GM21619 (cell line): ENCODE data around the gene OSBPL6.
"Not testable (repeated sequence)": the region's sequence is repeated elsewhere in the genome, so short reads cannot be mapped to it uniquely, and the experiment has no call there.

Experiments
- ATAC-seq: cut with Tn5 transposase; IDR thresholded peaks from one replicate; pipeline ENCODE4 v1.9.1; 2021; ENCODE audit not compliant: unreplicated experiment

Gene OSBPL6

DNA sequence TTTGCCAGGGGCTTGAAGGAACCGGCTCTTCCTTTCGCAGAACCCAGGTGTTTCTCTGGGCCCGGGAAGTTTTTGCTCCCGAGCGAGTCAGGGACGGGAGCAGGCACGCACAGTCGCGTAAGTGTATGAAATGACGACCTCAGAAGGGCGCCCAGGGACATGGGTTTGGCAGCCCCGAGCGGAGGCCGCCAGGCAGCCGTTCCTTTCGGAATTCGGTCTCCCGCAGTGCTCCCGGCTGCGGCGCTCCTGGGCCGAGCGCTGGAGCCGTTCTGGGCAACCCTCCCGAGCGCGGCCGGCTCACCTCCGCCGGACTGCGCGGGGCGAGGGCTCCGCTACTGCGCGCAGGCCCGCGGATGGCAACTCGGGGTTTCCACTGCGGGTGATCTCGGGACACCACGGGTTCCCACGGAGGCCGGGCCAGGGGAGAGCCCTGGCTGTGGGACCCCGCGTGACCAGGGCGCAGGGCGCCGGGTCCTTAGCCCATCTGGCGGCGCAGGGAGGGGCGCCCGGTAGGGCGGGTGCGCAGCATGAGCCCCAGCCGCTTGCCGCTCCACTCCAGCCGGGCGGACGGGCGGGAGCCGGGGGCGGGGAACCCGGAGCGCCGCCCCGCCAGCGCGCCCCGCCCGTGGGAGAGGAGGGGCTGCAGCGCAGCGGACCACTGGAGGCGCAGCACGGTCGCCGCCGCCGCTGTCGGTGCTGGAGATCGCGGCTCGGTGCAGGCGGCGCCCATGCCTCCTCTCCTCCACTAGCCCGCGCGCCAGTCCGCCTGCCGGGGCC lies at the start of gene OSBPL6:
TSS of gene OSBPL6 (plus strand) at position 690 of the 777 bp plus-strand sequence. CDS start 111,673 bp downstream, outside the sequence.
- peak; percentile 86 for ATAC-seq

DNA sequence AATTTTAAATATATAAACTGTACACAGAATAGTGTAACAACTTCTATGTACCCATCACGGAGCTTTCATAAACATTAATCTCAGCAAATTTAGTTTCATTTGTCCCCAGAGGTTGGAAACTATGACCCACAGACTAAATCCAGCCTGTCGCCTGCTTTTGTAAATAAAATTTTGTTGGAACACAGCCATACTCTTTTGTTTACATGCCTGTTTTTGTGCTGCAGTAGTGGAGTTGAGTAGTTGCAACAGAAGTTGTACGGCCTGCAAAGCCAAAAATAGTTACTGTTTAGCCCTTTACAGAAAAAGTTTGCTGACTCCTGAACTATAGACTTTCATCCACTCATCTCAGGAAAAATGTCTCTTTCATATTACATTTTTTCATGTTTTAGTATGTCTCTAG lies 42.3 kb upstream of the OSBPL6 start:
- ATAC-seq: no peak

DNA sequence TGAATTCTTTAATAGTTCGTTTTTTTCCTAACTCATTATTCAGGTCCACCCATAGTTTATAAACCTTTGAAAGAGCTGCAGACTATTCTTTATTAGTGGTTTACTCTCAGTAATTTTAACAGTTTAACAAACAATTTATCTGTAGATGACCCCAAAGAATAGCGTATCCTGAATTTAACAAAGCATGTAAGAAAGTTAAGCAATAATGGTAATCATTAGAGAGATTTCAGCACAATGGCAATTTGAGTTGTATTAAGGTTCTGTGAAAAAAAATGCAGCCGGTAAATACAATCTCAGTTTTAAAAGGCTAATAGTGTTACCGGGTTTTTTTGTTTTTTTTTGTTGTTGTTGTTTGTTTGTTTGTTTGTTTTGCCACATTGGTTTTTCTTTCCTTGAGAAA lies 41.8 kb upstream of the OSBPL6 start:
- ATAC-seq: no peak

DNA sequence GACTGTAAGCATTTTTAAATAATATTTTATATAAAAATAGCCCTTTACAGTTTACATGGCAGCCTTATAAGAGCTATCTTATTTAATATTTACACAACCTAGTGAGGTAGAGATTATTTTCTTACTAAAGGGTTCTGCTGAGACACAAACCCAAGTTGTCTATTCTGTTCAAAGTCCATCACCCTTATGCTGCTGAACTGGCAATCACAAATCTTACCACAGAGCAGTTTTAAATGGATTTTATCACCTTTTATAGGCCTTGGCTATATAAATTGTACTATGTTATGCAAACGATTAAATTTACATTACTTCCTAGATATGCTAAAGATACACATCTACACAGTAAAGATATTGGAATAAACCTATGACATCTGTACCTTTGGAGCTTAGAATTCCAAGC lies 41.3 kb upstream of the OSBPL6 start:
- no peak for ATAC-seq

DNA sequence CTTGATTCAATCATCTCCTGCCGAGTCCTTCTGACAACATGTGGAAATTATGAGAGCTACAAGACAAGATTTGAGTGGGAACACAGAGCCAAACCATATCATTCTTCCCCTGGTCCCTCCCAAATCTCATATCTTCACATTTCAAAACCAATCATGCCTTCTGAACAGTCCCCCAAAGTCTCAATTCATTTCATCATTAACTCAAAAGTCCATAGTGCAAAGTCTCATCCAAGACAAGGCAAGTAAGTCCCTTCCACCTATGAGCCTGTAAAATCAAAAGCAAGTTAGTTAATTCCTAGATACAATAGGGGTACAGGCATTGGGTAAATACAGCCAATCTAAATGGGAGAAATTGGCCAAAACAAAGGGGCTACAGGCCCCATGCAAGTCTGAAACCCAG lies 40.4 kb upstream of the OSBPL6 start:
- ATAC-seq: not testable (repeated sequence)

DNA sequence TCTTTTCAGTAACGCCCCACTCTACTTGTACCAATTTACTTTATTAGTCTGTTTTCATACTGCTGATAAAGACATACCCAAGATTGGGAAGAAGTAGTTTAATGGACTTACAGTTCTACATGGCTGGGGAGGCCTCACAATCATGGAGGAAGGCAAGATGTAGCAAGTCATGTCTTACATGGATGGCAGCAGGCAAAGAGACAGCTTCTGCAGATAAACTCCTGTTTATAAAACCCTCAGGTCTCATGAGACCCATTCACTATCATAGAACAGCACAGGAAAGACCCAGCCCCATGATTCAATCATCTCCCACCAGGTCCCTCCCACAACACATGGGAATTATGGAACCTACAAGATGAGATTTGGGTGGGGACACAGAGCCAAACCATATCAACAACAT lies 38.8 kb upstream of the OSBPL6 start:
- no peak for ATAC-seq

DNA sequence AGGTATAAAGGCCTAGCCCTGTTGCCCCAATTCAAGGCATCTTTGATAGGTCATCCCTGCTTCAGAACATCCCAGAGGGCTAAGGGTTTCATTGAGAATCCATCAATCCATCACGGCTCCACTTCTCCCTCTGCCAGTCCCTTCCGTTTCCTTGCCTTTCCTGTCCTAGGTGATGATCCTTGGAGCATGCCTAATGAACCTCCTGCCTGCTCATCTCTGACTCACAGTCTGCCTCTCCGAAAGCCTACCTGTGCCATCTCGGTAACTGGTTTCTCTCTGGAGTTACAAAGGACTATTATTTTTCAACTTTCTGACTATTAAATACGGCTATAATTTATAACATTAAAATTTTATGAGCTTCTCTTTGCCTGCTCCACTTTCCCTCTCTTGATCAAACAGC lies 36.7 kb upstream of the OSBPL6 start:
- no peak for ATAC-seq

DNA sequence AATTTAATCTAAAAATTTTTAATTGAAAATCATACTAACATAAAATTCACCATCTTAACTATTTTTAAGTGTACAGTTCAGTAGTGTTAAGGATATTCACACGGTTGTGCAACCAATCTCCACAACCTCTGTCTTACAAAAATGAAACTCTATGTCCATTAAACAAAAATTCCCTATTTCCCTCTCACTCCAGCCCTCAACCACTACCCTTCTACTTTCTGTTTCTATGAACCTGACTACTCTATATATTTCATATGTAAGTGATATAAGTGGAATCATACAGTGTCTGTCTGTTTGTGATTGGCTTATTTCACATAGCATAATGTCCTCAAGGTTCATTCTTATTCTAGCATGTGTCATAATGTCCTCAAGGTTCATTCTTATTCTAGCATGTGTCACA lies 34.3 kb upstream of the OSBPL6 start:
- ATAC-seq: no peak

DNA sequence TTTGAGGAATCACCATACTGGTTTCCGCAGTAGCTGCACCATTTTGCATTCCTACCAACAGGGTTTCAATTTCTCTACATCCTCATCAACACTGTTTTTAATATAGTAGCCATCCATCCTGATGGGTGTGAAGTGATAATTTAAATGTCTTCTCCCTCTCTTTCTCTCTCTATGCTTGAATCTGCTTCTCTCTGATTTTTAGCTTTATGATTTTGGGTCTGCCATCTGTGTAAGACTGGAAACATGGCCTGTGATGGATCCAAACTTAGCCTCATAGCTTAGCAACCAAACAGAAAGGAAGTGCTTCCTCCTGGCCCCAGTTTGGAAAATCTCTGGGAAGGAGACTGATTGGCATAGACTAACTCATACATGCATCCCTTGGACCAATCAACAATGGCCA lies 33.7 kb upstream of the OSBPL6 start:
- ATAC-seq: no peak

DNA sequence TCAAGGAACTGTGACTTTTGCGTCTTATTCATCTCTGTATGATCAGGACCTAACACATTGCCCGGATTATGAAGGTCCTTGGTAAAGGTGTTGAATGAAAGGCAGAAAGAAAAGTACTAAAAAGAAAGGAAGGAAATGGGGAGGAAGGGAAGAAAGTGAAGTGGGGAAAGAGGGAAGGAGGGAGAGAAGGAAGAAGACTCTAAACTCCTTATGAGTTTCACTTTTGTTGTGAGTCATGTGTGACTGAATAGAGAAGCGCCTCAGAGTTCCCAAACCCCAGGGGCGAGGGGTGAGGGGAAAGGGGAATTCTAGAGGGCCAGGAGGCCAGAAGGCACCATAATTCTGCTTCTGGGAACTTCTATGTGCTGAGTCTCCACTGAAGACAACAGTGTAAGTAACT lies 30.9 kb upstream of the OSBPL6 start:
- ATAC-seq: peak; percentile 47

DNA sequence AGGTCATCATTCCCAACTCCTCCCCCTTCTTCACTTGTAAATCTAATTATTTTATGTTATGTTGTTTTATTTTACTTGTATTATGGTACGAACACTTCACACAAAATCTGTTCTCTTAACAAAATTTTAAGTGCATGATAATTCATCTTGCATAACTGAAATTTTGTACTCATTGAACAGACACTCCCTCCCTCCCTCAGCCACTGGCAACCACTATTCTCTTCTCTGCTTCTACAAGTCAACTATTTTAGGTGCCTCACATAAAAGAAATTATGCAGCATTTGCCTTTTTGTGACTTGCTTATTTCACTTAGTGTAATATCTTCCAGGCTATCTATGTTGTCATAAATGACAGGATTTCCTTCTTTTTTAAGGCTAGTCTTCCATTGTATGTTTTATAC lies 30.4 kb upstream of the OSBPL6 start:
- no peak for ATAC-seq

DNA sequence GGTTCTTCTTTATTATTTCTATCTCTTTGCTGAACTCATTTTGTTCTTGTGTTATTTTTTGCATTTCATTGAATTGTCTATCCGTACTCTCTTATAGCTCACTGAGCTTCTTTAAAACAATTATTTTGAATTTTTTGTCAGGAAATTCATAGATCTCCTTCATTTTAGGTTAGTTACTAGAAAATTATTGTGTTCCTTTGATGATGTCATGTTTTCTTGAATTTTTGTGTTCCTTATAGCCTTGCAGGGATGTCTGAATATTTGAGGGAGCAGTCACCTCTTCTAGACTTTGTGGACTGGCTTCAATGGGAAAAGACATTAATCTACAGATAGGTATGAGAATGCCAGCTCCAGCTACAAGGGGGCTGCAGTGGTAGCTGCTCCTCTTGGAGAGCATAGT lies 20.7 kb upstream of the OSBPL6 start:
- ATAC-seq: no peak

DNA sequence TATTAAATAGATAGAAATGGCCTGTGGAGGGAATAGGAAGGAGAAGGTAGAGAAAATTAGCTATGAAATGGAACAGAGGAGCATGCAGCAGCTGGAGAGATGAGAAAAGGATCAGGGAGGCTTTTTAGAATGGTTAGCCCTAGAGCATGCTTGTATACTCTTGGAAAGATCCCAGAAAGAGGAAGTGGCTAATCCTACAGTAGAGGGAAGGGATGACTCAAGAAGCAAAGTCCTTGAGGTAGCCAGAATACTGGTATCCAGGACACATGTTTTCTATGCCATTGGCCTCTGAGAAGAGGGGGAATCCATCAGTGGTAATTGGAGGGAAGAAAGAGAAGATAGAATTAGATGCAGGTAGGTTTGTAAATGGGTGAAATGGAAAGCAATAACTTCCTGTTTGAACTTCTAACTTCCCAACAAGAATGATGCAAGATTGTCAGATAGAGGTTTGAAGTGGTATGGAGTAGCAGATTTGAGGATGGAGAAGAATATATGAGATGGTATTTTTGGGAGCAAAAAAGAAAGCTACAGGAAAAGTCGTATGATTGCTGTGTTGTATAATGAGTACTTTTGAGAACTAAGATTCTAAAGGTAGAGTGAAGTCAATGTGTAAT lies 17.1 kb upstream of the OSBPL6 start:
- no peak for ATAC-seq

DNA sequence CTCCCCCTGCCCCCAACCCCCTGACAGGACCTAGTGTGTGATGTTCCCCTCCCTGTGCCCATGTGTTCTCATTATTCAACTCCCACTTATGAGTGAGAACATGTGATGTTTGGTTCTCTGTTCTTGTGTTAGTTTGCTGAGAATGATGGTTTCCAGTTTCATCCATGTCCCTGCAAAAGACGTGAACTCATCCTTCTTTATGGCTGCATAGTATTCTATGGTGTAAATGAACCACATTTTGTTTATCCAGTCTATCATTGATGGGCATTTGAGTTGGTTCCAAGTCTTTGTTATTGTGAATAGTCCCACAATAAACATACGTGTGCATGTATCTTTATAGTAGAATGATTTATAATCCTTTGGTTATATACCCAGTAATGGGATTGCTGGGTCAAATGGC lies 13.7 kb upstream of the OSBPL6 start:
- ATAC-seq: not testable (repeated sequence)

DNA sequence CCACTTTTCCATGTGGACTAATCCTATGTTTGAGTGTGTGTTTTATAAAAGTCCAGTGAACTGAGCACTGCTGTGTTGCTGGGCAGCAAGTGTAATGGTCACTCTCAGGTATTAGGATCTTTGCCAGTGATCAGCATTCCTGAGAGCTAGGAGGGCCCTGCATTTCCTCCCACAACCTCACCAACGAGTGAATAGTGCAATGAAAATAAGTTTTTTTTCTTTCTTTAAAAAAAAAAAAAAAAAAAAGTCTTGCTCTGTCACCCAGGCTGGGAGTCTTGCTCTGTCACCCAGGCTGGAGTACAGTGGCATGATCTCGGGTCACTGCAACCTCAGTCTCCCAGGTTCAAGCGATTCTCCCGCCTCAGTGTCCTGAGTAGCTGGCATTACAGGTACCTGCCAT lies 6.5 kb upstream of the OSBPL6 start:
- no peak for ATAC-seq

DNA sequence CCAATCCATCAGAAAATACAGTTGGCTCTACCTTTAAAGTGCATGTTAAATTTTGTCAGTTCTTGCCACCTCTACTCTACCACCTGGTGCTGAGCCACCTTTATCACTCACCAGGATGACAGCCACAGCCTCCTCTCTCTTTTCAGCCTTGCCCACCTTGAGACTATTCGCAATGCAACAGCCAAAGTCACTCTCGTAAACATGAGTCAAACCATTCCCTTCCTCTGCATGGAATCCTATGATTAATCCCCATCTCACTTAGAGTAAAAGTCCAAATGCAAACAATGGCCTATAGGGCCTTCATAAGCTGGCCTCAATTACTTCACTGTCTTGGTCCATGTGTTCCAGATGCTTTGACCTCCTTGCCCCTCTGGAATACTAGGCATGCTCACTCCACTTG lies 5.8 kb upstream of the OSBPL6 start:
- ATAC-seq: no peak

DNA sequence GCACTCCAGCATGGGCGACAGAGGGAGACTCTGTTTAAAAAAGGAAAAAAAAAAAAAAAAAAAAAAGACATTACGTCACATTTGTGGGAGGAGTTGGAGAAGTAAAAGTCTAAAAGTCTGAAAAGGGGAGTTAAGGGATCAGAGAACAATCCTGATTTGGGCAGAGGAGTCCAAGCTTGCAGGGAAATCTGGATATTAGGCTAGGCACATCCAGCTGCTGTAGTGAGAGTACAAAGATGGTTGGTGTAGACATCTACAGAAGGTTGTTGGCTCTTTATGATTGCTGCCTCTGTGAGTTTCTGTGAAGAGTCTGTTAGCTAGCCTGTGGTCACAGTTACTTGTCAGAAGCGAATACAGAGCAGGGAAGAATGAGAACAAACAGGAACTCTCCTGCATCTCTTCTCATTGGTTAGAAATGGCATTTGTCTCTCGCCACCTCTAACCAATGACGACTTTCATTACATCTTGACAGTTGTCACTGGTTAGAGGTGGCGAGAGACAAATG lies 3.3 kb upstream of the OSBPL6 start:
- ATAC-seq: no peak

DNA sequence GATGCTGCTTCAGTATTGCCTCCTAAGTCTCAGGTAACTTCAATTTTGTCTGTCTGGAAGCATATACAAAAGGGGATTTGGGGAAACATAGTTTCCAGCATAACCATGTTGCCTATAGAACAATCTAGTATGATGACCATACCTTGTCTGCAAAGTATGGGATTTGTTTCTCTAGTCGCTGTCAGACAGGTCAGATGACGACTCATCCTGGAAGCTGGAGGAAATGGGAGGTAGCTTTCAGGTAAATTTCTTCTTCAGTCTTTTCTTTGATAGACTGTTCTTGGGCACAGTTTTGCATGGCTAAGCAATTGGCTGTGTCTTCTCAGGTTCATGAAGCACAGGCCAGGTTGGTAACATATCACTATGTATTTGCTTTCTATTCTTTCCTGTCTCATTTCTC lies 2.8 kb upstream of the OSBPL6 start:
- ATAC-seq: no peak

DNA sequence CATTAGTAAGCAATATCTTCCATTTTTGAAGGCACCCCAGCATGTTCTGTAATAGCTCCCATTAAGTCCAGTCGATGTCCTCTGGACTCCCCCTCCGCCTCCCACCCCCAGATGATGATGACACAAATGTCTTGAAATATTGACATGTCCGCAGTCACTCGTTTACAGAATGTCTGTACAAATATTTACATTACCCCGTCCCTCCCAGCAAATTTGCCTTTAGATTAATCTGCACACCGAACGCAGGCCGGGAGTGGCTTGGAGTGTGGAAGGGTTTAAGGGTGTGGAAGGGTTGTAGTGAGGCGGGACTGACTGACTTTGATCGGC lies 853 bp upstream of the OSBPL6 start:
- ATAC-seq: no peak

DNA sequence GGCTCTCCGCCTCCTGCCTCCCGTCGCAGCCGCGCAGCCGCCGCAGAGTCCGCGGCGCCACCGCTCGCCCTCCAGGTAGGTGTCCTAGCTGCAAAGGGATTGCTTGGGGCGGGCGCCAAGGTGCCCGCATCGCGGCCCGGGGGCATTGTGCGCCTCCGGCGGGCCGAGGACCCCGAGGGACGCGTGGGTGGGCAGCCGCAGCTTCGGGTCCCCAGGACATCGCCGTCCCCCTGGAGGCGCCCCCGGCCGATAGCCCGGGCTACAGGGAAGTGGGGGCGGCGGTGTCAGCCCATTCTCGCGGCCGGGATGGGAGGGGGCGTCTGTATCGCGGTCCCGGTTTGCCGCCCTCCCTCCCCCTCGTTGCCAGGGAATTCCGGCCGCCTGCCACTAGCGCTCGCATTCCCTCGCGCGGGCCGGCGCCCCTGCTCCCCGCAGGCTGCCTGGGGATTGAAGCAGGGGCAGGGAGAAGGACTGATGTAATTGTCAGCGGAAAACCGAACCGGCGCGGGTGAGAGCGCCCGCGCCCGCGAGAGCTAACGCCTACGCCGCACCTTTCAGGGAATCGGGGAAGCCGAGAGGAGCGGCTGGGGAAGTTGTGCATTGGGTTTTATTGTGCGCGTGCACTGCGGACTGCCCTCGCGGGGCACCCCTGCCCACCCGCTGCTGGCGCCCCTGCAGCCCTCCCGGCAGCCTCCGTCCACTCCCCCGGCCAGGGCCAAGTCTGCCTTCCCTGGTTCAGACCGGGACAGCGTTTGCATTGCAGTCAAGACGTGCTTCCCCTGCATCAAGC lies 483 bp downstream of the OSBPL6 start:
- ATAC-seq: peak; percentile 17

DNA sequence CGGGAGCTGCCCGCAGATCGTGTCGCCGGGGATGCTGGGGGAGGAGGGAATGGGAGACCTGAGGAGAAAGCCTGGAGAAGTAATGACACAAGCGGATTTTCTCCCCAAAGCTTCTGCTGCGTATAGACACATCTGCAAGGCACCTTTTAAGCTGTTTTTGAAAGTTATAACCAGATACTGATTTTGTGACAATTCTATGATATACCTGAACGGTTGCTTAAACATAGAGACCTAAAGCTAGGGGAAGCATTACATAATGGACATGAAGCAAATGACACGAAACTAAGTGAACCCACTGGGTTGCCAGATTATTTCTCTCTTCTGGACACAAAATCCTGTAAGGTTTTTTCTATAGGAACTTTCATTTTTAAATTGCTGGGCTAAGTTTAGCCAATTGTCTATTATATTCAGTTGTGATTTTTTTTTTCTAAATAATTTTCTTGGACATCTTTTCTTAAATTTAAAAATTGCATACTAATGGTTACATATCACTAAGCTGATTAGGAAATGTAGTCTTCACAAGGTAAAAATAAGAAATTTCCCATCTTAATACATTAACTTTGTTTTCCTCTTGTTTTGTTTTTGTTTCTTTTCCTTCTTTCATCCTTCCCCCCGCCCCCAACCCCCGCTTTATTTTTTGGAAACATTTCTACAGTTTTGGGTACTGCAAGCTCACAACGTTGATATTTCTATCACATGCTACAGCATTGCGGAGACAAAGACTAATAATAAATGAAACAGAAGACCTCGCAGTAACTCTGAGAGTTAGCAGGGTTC lies 1.3 kb downstream of the OSBPL6 start:
- no peak for ATAC-seq
